HG03039 (cell line): Measurements from ENCODE around the gene CETN1.

Source experiments
- ATAC-seq: cut with Tn5 transposase; IDR thresholded peaks from one replicate; pipeline ENCODE4 v1.9.1; 2021; ENCODE audit warnings: mild to moderate bottlenecking, moderate library complexity; ENCODE audit not compliant: unreplicated experiment

CETN1 gene

DNA sequence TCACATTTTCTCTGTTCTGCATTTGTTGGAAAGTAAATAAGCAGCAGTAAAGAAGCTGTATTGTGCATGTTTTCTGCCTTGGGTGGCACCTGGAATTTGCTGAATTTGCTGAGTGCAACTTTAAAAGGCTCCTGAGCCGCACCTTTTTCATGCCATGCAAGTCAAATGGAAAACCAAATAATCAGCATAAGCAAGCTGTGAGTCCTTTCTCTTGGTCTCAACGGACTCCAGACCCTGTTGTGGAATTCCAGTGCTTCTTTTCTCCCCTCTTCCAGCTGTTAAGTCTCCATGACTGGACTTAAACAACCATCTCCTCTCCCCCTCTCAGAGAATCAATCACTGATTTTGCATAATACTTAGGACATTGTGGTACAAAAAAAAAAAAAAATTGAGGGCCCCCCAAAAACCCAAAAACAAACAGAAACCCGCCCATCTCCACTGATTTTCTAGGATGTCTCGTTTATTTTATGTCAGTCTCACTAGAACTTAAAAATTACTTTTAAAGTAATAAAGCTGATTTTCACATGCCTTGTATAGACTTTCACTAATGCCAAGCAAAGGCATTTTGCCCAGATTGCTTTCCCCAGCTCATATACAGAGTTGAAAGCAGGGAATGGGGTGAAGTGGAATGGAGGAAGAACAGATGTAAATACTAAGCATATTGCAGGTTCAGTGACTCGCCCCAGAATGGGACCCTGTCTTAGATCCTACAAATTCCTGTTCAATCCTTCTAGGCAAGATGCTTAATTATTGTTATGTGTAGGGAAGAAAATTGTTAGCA lies 5.1 kb upstream of the CETN1 start:
- no peak for ATAC-seq

- ATAC-seq: no peak
These were observed 3.3 kb upstream of the CETN1 start for GRCh38 chr18:576924-577323.

DNA sequence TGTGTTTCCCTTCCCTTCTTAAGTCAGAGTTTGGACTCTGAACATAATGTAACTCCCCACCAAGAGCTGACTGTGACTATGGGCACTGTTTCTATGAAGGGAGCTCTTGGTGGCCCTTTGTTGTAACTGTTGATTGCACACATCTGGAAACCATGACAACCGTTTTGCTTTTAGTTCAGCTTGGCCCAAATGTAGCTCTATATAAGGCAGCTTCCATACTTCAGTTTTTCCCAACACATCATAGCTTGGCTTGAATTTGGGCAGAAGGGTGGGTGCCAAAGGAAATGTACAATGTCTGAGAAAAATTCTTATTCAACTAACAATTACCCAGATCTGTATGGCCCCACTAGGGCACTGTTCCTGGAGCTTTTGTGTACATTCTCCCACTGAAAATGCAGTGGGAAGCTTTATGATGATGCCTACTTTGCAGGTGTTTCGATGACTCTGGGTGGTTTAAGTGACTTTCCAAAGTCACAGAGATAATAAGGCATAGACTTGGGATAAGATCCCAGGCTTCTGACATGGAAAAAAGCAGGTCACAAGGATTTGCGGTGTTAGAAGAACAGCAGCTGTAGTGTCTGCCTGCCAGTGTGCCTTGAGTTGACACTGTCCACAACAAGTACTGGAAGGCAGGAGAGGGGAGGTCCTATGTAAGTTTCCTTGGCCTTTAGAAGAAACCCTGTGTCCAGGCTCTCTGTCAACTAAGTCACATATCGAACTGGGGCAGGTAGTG lies 2.4 kb upstream of the CETN1 start:
- no peak for ATAC-seq

DNA sequence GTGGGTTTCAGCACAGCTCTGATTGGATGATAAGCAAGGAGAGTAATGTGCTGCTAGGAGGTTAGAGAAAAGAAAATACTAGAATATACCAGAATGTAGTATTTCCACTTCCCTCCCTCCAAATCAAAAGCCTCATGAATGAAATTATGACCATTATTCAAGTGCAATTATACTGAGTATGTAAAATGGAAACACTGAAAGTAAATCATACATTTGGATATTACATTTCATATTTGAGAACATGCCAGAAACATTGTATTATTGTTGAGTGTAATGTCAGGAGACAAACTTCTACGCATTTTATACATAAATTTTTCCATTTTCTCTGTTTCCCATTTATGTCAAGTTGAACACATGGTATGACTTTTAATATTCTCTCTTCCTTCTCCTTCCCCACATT lies 942 bp upstream of the CETN1 start:
- ATAC-seq: no peak

- ATAC-seq: no peak
These were observed 916 bp downstream of the CETN1 start for GRCh38 chr18:581096-581495.

DNA sequence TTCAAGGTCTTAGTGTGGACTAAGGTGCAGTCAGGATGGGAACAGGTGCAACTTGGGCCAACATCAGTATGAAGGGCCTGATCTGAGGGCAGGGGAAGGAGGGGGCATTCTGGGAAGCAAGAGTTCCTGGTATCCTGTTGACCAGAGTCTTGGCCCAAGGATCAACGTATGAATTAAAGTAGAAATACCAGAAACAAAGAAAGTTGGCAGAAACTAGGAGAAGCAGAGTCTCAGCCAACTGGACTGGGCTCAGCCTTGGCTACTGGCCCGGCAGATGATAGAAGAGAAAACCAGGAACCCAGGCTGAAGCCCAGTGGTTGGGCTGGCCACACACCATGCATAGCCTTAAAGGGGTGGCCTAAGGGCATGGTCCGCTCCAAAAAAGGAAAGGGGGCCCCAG lies 2.3 kb downstream of the CETN1 start:
- ATAC-seq: no peak

DNA sequence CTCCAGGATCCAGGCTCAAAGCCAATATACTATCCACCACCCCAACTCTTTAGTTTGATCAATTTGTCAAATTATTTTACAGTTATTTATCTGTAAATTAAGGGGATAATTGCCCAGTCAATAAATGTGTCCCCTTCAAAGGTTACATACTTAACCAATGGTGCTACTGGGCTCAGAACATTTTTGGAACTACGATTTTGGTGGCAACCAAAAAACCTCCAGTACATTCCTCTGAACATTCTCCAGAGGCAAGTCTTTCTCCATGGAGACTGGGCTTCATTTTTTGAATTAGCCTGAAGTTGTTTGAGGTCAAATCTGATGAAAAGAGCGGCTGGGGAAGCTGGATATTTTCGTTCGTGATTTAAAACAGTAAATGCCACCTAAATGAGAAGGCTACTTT lies 14.9 kb downstream of the CETN1 start:
- ATAC-seq: no peak

DNA sequence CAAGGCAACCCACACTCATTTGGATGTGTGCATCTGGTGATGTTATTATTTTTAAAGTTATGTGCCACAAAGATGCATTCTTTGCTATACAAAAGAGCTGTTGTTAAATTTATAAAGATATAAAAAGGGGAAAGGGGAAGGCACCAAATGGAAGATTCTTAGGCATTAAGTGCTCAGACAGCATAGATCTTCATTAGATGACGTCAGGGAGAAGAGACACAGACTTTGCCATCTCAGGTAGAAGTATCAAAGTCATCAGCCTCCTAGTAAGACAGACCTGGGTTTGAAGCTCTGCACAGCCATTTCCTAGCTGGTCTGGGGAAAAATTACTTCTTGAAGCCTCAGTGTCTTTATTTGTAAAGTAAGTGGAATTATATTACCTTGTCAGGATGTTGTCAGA lies 15.4 kb downstream of the CETN1 start:
- no peak for ATAC-seq

GRCh38 chr18:596288-596881 lies 16.2 kb downstream of the CETN1 start:
- ATAC-seq: peak; percentile 37

- ATAC-seq: no peak
These were observed 18.0 kb downstream of the CETN1 start for GRCh38 chr18:598124-598589.

DNA sequence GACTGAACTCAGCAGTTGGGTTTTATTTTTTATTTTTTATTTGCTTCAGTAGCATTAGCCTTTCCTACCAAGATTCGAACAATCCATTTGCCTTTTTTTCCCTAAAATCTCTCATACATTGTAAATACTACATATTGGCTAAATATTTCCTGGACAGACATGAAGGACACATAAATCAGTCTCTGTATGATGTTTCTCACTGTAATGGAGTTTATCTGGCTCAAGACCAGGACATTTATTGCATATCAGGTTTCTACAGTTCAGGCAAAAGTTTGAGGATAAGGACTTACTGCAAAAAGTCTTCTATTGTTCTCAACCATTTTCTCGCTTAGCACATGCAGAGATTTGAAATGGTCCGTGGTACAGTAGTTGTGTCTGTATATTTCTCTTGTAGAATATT lies 19.9 kb downstream of the CETN1 start:
- no peak for ATAC-seq

DNA sequence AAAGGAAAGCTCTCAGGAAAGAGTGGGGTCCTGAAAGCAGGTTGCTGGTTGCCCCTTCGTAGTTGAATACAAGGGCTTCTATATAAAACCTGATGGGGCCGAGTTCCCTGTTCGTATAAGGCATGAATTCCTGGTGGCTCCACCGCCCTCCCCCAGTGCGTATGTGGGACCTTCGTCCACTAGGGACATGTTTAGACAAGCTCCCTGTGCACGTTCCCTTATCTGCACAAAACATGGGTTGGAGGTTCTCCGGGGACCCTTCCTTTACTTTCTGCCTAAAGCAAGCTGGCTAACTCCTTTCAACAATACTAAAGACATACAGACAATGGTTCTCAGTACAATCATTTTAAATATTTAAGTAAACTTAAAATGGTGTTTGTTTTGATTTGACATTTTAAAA lies 24.6 kb downstream of the CETN1 start:
- no peak for ATAC-seq

DNA sequence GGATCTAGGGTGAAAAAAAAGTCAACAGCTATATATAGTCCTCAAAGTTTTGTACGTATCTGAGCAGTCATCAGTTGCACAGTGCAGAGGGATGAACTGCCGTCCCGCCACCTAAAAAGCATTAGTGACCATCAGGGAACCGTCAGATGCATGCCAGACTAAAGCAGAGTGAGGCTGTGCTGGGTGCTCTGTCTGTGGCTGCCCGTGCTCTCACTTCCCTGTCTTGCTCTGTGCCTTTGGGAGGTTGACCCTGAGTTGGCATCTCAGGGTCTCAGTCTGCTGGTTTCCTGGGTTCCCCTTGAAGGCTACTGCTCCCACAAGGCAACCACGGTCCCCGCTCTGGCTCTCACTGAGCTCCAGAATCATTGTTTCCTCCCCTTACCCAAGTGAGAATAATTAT lies 27.8 kb downstream of the CETN1 start:
- no peak for ATAC-seq

DNA sequence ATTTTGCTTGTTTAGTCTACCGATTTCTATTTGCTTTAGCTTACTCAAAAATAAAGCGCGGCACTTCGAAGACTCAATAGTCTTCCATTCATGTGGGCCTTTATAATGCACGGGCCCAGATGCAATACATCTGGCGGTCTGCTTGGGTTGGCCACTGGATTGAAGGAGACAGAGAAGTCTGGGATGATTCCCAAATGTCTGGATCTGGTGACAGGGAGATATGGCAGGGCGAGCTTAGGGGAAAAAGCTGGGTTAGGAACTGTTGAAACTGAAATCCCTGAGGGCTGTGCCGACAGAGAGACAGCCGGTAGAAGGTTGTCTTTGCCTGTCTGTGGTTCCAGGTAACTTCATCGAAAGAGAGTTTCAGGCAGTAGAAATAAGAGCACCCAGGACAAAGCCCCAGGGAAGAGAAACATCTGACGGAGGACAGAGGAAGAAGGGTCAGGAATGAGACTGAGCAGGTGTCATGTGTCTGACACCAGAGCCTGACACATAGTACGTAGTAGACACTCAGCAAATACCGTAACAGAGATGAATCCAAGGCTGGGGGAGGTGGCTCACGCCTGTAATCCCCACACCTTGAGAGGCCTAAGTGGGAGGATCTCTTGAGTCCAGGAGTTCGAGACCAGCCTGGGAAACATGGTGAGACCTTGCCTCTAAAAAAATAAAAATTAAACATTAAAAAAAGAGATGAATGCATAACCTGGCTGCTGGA lies 30.2 kb downstream of the CETN1 start:
- no peak for ATAC-seq

DNA sequence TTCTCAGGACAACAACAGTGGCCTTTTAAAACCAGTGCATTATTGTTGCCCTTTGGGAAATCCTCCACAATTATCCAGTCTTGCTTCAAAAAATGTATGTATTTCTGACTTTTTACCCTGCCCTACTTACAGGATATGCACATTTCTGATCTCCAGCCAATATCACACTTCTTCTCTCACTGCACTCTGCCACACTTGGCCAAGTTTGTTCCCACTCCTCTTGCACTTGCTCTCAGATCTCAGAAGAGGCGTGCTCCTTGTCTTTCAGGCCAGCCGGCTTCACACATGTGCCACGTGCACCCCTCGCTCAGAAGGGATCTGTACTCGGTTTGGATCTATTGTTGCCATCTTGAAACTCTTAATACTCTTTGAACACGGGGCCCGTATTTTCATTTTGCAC lies 32.0 kb downstream of the CETN1 start:
- ATAC-seq: no peak

GRCh38 chr18:614193-614592 lies 34.0 kb downstream of the CETN1 start:
- no peak for ATAC-seq

DNA sequence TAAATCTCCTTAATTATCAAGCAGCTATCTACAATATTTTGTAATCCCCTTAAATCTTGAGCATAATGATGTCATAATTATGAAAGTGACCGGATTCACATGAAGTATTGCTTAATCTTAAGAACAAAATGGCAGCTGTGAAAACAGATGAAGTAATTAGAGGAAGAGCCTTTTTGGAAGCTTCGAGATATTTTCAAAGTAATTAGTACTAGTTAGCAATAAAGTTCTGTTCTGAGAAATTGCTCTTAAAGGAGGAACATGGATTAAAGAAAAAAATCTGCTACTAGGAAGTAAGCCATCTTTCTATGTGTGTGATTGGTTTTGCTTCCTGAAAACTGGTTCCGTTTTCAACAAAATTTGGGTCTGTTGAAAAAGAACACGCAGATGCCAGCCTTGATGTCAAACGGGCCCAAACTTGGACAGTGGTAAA lies 34.9 kb downstream of the CETN1 start:
- no peak for ATAC-seq

GRCh38 chr18:615773-616172 lies 35.6 kb downstream of the CETN1 start:
- ATAC-seq: no peak

- no peak for ATAC-seq
These were observed 36.3 kb downstream of the CETN1 start for GRCh38 chr18:616380-616995.

GRCh38 chr18:617970-618504 lies 37.9 kb downstream of the CETN1 start:
- ATAC-seq: no peak

DNA sequence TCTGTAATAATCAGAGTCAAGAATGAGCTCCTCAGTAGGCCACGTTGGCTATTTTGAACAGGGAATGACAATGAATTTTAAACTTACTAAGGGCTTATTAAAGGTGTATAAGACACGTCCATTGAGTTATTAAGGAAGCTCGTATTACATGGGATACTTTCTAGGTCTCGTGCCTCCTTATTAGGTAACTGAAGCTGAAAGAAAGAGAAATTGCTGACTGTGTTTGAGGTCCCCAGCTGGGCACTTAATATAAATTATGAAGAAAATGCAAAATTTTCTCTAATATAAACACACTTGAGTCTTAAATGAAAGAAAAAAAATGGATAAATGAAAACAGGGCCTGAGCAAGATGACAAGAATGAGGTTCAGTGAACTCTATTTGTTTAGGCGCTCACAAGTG lies 38.4 kb downstream of the CETN1 start:
- ATAC-seq: no peak
